Measurements from ENCODE around the gene TCF21. TPM values are rescaled to one million over a fixed set of nuclear protein-coding genes. Genes with fewer than 3 reads are reported as not detected.
"Not testable (repeated sequence)": the region's sequence is repeated elsewhere in the genome, so short reads cannot be mapped to it uniquely, and the experiment has no call there.

TCF21 gene
- total RNA-seq, 1 experiment from 2014 or later, result not detected

DNA sequence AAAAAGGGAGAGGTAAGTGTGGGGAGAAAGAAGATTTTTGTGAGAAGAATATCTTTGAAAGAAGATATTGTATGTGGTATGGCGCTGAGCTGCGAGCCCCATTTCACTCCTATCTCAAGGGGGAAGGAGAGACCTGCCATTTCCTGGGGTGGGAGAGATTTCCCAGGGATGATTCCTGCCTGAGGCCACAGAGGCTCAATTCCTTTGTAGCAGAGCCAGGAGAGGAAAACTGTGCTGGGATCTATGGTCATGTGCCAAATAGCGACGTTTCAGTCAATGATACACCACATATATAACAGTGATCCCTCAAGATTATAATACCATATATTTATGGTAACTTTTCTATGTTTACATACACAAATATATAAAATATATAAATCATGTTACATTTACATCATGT is 28.9 kb downstream of the TCF21 start:
- no peak for DNase-seq (ENCODE audit: low spot score)
- in situ Hi-C loops (cut with HindIII; ENCODE audit: low sequenced_read_pairs), result no loop called here

DNA sequence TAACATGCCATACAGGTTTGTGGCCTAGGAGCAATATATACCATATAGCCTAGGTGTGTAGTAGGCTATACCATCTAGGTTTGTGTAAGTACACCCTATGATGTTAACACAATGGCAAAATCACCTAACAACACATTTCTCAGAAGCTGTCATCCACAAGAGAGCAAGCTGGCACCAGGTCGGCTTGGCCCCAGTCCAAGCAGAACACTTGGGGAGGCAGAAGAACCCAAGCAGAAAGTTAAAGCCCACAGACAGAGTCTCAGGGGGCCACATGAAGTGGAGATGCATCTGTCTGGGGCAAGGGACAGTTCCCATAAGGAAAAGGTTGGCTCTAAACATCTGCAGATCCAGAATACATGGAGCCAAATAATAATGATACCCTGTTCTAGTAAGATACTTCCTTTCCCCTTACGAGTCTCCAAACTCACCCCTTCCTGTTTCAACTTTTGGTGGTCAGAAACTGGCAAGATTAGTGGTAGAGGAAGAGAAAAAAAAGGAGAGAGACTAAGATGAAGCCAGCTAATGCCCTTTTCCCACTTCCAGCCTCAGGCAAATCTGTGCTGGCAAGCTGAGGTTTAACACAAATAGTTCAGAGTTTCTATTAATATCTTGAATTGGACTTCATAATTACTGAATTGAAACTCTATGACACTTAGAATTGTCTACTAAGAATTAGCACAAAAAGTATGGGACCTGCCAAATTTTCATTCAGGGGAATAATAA is 29.5 kb downstream of the TCF21 start:
- in situ Hi-C loops (cut with HindIII; ENCODE audit: low sequenced_read_pairs), result no loop called here
- DNase-seq (ENCODE audit: low spot score), result no peak

DNA sequence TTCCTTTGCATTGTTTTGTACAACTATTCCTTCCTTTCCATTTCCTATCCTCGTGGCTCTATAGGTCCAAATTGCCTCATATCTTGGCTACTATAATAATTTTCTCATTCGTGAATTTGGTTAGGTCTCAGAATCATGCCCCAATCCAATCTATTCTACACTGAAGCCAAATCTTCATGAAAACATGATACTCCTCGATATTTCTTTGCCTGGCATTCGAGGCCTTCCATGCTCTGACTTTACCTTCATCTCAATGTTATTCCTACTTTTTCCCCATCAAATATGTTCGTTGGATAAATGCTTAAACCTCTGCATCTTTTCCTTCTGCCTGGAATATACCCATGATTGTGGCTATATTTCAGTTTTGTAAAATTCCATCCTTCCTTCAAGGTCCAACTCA is 30.4 kb downstream of the TCF21 start:
- in situ Hi-C loops (cut with HindIII; ENCODE audit: low sequenced_read_pairs), result no loop called here
- DNase-seq (ENCODE audit: low spot score), result no peak

GRCh38 chr6:133921249-133921859 is 32.4 kb downstream of the TCF21 start:
- in situ Hi-C loops (cut with HindIII; ENCODE audit: low sequenced_read_pairs), result no loop called here
- peak; percentile 80 for DNase-seq (ENCODE audit: low spot score)

DNA sequence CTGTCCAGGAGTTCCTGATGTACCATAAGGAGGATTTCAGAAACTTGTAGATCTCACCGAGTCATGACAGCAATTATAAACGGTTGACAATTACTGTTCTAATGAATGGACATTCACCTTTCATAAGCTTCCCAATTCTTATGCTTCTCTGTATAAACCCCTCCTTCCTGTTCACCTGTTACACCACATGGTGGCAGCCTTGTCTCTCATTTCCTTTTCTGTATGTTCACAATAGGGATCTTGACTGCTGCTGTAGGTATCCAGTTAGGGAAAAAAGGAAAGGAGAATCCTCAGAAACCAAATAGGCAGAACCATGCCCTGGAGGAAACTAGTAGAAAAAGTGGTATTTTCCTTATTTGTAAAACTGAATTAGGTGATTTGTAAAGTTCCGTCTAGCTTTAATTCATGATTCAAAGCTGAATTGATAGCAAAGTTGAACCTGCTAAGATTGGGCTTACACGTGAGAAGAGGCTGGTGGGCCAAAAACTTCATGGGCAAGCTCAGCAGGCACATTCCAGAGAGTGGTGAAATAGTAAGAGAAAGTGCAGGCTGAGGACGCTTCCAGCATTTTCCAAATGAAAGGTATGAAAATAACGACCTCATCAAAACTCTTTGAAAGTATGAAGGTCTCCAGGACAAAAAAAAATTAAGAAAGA is 35.2 kb downstream of the TCF21 start:
- in situ Hi-C loops (cut with HindIII; ENCODE audit: low sequenced_read_pairs), result no loop called here
- peak; percentile 94 for DNase-seq (ENCODE audit: low spot score)

GRCh38 chr6:133931221-133931620 is 42.3 kb downstream of the TCF21 start:
- DNase-seq (ENCODE audit: low spot score); in situ Hi-C loops (cut with HindIII; ENCODE audit: low sequenced_read_pairs): not testable (repeated sequence)

DNA sequence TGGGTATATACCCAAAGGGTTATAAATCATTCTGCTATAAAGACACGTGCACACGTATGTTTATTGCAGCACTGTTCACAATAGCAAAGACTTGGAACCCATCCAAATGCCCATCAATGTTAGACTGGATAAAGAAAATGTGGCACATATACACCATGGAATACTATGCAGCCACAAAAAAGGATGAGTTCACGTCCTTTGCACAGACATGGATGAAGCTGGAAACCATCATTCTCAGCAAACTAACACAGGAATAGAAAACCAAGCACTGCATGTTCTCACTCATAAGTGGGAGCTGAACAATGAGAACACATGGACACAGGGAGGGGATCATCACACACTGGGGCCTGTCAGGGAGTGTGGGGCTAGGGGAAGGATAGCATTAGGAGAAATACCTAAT is 47.4 kb downstream of the TCF21 start:
- in situ Hi-C loops (cut with HindIII; ENCODE audit: low sequenced_read_pairs); DNase-seq (ENCODE audit: low spot score): not testable (repeated sequence)

DNA sequence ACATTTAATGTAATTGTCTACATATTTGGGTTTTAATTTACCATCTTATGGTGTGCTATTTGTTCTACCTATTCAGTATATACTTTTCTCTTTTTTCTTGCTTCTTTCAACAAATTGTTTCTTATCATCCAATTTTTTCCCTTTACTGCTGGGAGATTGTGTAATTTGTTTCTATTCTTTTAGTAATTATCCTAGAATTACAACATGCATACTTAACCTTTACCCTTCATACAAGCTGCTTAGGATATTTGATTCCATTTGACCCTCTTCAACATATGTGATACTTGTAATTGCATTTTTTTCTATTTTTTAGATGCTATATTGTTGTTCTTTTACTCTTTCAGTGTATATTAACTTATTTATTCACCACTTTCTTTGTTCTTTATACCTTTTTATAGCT is 49.0 kb downstream of the TCF21 start:
- in situ Hi-C loops (cut with HindIII; ENCODE audit: low sequenced_read_pairs), result no loop called here
- no peak for DNase-seq (ENCODE audit: low spot score)

GRCh38 chr6:133938533-133938932 is 49.6 kb downstream of the TCF21 start:
- DNase-seq (ENCODE audit: low spot score), result no peak
- in situ Hi-C loops (cut with HindIII; ENCODE audit: low sequenced_read_pairs), result no loop called here

DNA sequence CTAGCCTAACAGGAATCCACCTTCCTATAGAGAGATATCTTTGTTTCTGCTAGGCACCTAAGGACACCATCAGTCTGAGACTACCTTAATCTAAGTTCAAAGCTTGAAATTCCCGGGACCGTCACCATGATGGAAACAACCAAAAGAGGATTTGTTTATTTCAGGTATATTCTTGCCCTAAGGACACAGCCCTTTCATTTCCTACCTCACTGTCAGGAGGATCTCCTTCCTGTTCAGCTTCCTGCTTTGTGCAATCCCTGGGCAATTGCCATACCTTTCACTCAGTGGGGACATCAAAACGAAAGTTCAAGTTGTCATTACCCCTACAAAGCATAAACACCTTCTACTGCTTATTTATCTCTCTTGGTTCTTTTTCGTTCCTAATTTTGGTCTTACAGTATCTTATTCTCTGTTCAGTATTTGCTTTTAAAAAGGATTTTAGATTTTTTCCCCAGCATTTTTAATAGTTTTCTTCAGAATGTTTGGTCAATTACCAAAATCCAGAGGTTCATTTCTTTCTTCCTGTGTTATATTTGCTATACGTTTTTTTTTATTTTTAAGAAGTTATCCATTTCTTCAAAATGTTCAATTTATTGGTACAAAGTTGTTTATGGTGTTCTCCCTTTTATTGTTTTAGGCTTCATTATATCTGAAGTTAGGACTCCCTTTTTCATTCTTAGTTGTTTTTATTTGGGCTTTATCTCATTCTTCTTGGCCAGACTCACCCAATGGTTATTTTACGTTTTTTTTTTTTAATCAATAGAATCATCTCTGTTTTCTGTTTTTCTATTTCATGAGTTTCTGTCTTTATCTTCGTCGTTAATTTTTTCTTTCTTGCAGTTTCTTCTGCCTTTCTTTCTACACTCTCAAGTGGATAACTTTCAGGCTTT is 51.1 kb downstream of the TCF21 start:
- in situ Hi-C loops (cut with HindIII; ENCODE audit: low sequenced_read_pairs), result no loop called here
- DNase-seq (ENCODE audit: low spot score), result no peak

Other genes with a start within 250 kb of the TCF21 start
- 21.0 and 22.2 TPM in 2 replicates for gene TBPL1, start 64.1 kb downstream of the TCF21 start, total RNA-seq (2014; rRNA removed; shearing (Covaris generic))
- 0.07 TPM in 1 of 2 replicates, not detected in the other for gene SLC2A12, start 163.5 kb downstream of the TCF21 start, total RNA-seq (2014; rRNA removed; shearing (Covaris generic))